K562 (cell line): ENCODE results near the gene SIRT7.

Experiments used
- BDP1 ChIP-seq: IDR thresholded peaks from 3 replicates; pipeline ENCODE4 v1.6.1; 2011; ENCODE audit not compliant: insufficient read length, insufficient read depth
- CCNT2 ChIP-seq: IDR thresholded peaks from 2 replicates; pipeline ENCODE4 v1.6.1; 2011; ENCODE audit warnings: borderline replicate concordance, low read depth, mild to moderate bottlenecking, moderate library complexity, mixed read lengths, low read length; ENCODE audit not compliant: insufficient read length; ENCODE audit errors: extremely low read depth
- JUND ChIP-seq, 2 experiments: IDR thresholded peaks; 2 replicates in 1 of 2; 3 replicates in 1 of 2; pipeline ENCODE4 v1.6.1; 2011; ENCODE audit warnings: borderline replicate concordance in 2 of 2, low read depth in 2 of 2, low read length in 2 of 2, improper control_type of control experiment in 1 of 2, missing biosample characterization in 1 of 2, missing genetic modification characterization in 1 of 2, missing genetic modification reagents in 1 of 2
- LEF1 ChIP-seq: fragments of 450-650 bp; IDR thresholded peaks from 2 replicates; pipeline ENCODE4 v1.6.1; 2016; ENCODE audit warnings: mild to moderate bottlenecking
- NR2C1 ChIP-seq, 2 experiments: fragments of 450-650 bp; IDR thresholded peaks; 2 replicates each; pipeline ENCODE4 v1.6.1; 2017; ENCODE audit warnings: mild to moderate bottlenecking in 2 of 2, antibody characterized with exemption in 1 of 2, inconsistent platforms in 1 of 2, missing compliant biosample characterization in 1 of 2, missing genetic modification characterization in 1 of 2
- POLR2A ChIP-seq: fragments of 450-650 bp; conservative IDR thresholded peaks from 2 replicates; pipeline ENCODE4 v1.6.1; 2016
- POLR3G ChIP-seq: IDR thresholded peaks from 2 replicates; pipeline ENCODE4 v1.6.1; 2011; ENCODE audit not compliant: insufficient read length, insufficient replicate concordance; ENCODE audit errors: extremely low read depth
- TRIM25 ChIP-seq: fragments of 450-650 bp; IDR thresholded peaks from 2 replicates; pipeline ENCODE4 v1.7.0; 2016; ENCODE audit warnings: borderline replicate concordance
- ZNF197 ChIP-seq: fragments of 200-800 bp; sonication (Bioruptor generic); IDR thresholded peaks from 2 replicates; pipeline ENCODE4 v1.6.1; 2016; ENCODE audit warnings: low read depth, missing genetic modification characterization, missing compliant biosample characterization

- TF ChIP-seq POLR3G (no peak), POLR2A (no peak), TRIM25 (no peak), JUND (IDR thresholded peaks at IDR 0.05; ENCODE audit: borderline replicate concordance, low read depth, low read length) (no peak), JUND (tag; IDR thresholded peaks at IDR 0.05; ENCODE audit: borderline replicate concordance, low read depth, low read length) (no peak), NR2C1 (IDR thresholded peaks at IDR 0.05) (no peak), NR2C1 (tag; IDR thresholded peaks at IDR 0.05) (no peak), BDP1 (no peak), LEF1 (no peak), CCNT2 (no peak), ZNF197 (no peak)
Observed at GRCh38 chr17:81951785-81952684, 34.1 kb upstream of the SIRT7 start.
